ACC112 (cell line): ENCODE measurements around the gene LPP.
A peak's percentile ranks its signal among the peaks of the same experiment; 100 is the strongest.

Experiments
- H2AFZ ChIP-seq: fragments of 200-600 bp; sonication (generic); one replicate; pipeline ENCODE4 v1.6.0; 2017; ENCODE audit warnings: antibody characterized with exemption, low read length; ENCODE audit not compliant: unreplicated experiment
- H3K27ac ChIP-seq: fragments of 200-600 bp; sonication (generic); 2 replicates; pipeline ENCODE4 v1.5.1; 2014; ENCODE audit warnings: low read depth, mild to moderate bottlenecking, antibody characterized with exemption, low read length, moderate library complexity
- H3K27me3 ChIP-seq: fragments of 200-600 bp; sonication (generic); 2 replicates; pipeline ENCODE4 v1.6.1; 2014; ENCODE audit warnings: mild to moderate bottlenecking, antibody characterized with exemption, low read length, moderate library complexity, mixed read lengths; ENCODE audit not compliant: insufficient read depth
- H3K36me3 ChIP-seq: fragments of 200-600 bp; sonication (generic); 2 replicates; pipeline ENCODE4 v1.6.1; 2016; ENCODE audit warnings: mild to moderate bottlenecking, antibody characterized with exemption, low read length, moderate library complexity, mixed read lengths; ENCODE audit not compliant: insufficient read depth
- H3K4me1 ChIP-seq: fragments of 200-600 bp; sonication (generic); one replicate; pipeline ENCODE4 v1.6.1; 2016; ENCODE audit warnings: low read length, mixed read lengths; ENCODE audit not compliant: insufficient read depth, unreplicated experiment, control insufficient read depth
- H3K4me3 ChIP-seq: fragments of 200-600 bp; sonication (generic); 2 replicates; pipeline ENCODE4 v1.5.1; 2014; ENCODE audit warnings: mild to moderate bottlenecking, low read depth, low read length
- H3K79me2 ChIP-seq: fragments of 200-600 bp; sonication (generic); one replicate; pipeline ENCODE4 v1.6.0; 2016; ENCODE audit warnings: low read length; ENCODE audit not compliant: control insufficient read depth, unreplicated experiment, insufficient read depth

The LPP gene

GRCh38 chr3:188884299-188885043 lies 730.5 kb downstream of the LPP start:
- Histone ChIP-seq H3K27me3 (no peaks in the 10 kb centered on the region), H2AFZ (no peak overlapping the region), H3K79me2 (no peaks in the 10 kb centered on the region), H3K4me1 (peaks cover 27% of the 10 kb centered on the region), H3K36me3 (peaks cover 22% of the 10 kb centered on the region), H3K27ac (no peak overlapping the region), H3K4me3 (no peak overlapping the region)

- H3K27me3 ChIP-seq = no peaks in the 10 kb centered on the region
- H3K36me3 ChIP-seq = peaks cover 22% of the 10 kb centered on the region
- H3K4me1 ChIP-seq = peaks cover 16% of the 10 kb centered on the region
- H3K27ac ChIP-seq = no peak overlapping the region
- no peaks in the 10 kb centered on the region for H3K79me2 ChIP-seq
- no peak overlapping the region for H2AFZ ChIP-seq
- H3K4me3 ChIP-seq = no peak overlapping the region
These were observed 734.5 kb downstream of the LPP start for GRCh38 chr3:188888321-188889053.

- Histone ChIP-seq H3K27me3 (no peaks in the 10 kb centered on the region), H3K36me3 (peaks cover 20% of the 10 kb centered on the region), H3K27ac (no peak overlapping the region), H3K4me3 (no peak overlapping the region), H3K79me2 (no peaks in the 10 kb centered on the region), H2AFZ (no peak overlapping the region), H3K4me1 (peaks cover 16% of the 10 kb centered on the region)
These were observed 735.1 kb downstream of the LPP start for GRCh38 chr3:188889054-188889491.

- peaks cover 8% of the 10 kb centered on the region for H3K36me3 ChIP-seq
- H3K27ac ChIP-seq = peak overlapping the region; percentile 28; the same call in 1 of the 2 replicates
These were observed 736.8 kb downstream of the LPP start for GRCh38 chr3:188890572-188891270.

GRCh38 chr3:188899881-188900280 lies 745.9 kb downstream of the LPP start:
- Histone ChIP-seq H2AFZ (no peak overlapping the region), H3K27me3 (no peaks in the 10 kb centered on the region), H3K36me3 (no peaks in the 10 kb centered on the region), H3K4me1 (peaks cover 29% of the 10 kb centered on the region), H3K27ac (peak overlapping the region; percentile 90), H3K79me2 (no peaks in the 10 kb centered on the region), H3K4me3 (no peak overlapping the region)

More at GRCh38 chr3:188890572-188891270, 736.8 kb downstream of the LPP start:
- no peak overlapping the region for H2AFZ ChIP-seq
- H3K27me3 ChIP-seq = no peaks in the 10 kb centered on the region
- H3K79me2 ChIP-seq = no peaks in the 10 kb centered on the region
- H3K4me1 ChIP-seq = peaks cover 16% of the 10 kb centered on the region
- H3K4me3 ChIP-seq = no peak overlapping the region

GRCh38 chr3:188900421-188900951 lies 746.5 kb downstream of the LPP start:
- Histone ChIP-seq H3K4me3 (peak overlapping the region; percentile 61; the same call in 1 of the 2 replicates), H3K4me1 (peaks cover 29% of the 10 kb centered on the region), H3K27ac (peak overlapping the region; percentile 90), H3K79me2 (no peaks in the 10 kb centered on the region), H3K27me3 (no peaks in the 10 kb centered on the region), H3K36me3 (no peaks in the 10 kb centered on the region), H2AFZ (no peak overlapping the region)

- peak overlapping the region; percentile 90 for H3K27ac ChIP-seq
- H2AFZ ChIP-seq = peak overlapping the region; percentile 79
- H3K4me1 ChIP-seq = peaks cover 29% of the 10 kb centered on the region
- H3K4me3 ChIP-seq = peak overlapping the region; percentile 61
- H3K27me3 ChIP-seq = no peaks in the 10 kb centered on the region
- no peaks in the 10 kb centered on the region for H3K79me2 ChIP-seq
- no peaks in the 10 kb centered on the region for H3K36me3 ChIP-seq
These were observed 747.2 kb downstream of the LPP start for GRCh38 chr3:188901126-188901525.

- H3K79me2 ChIP-seq = no peaks in the 10 kb centered on the region
- peak overlapping the region; percentile 90 for H3K27ac ChIP-seq
- peak overlapping the region; percentile 61; the same call in 1 of the 2 replicates for H3K4me3 ChIP-seq
- H3K27me3 ChIP-seq = no peaks in the 10 kb centered on the region
- H3K36me3 ChIP-seq = no peaks in the 10 kb centered on the region
- no peak overlapping the region for H2AFZ ChIP-seq
- peaks cover 29% of the 10 kb centered on the region for H3K4me1 ChIP-seq
These were observed 747.8 kb downstream of the LPP start for GRCh38 chr3:188901671-188902287.

- Histone ChIP-seq H3K27me3 (no peaks in the 10 kb centered on the region), H3K79me2 (no peaks in the 10 kb centered on the region), H2AFZ (no peak overlapping the region), H3K27ac (no peak overlapping the region), H3K4me3 (no peak overlapping the region), H3K4me1 (peaks cover 31% of the 10 kb centered on the region), H3K36me3 (no peaks in the 10 kb centered on the region)
These were observed 750.7 kb downstream of the LPP start for GRCh38 chr3:188904670-188905069.

GRCh38 chr3:188905547-188905946 lies 751.6 kb downstream of the LPP start:
- Histone ChIP-seq H3K79me2 (no peaks in the 10 kb centered on the region), H2AFZ (no peak overlapping the region), H3K4me3 (no peak overlapping the region), H3K36me3 (no peaks in the 10 kb centered on the region), H3K27me3 (no peaks in the 10 kb centered on the region), H3K27ac (no peak overlapping the region), H3K4me1 (peaks cover 22% of the 10 kb centered on the region)
